GM23338 (cell line): ENCODE measurements around the gene TUBB3. TPM values are rescaled to one million over a fixed set of nuclear protein-coding genes. Genes with fewer than 3 reads are reported as not detected.

Experiments
- ATAC-seq: fragments of 200-7000 bp; cut with Tn5 transposase; 3 replicates; pipeline ENCODE4 v1.9.1; 2020
- DNase-seq: peaks from one replicate; pipeline ENCODE4 v3.0.0-alpha.2; 2015; ENCODE audit warnings: low spot score
- H2AFZ ChIP-seq: fragments of 200-600 bp; sonication (generic); 2 replicates; pipeline ENCODE4 v1.8.0; 2016; ENCODE audit warnings: antibody characterized with exemption, mild to moderate bottlenecking, moderate library complexity
- H3F3A ChIP-seq: fragments of 200-600 bp; sonication (generic); replicated peaks from 2 replicates; pipeline ENCODE4 v1.8.0; 2017; ENCODE audit warnings: antibody characterized with exemption, mixed run types, low read depth
- H3K27ac ChIP-seq: fragments of 200-600 bp; sonication (generic); 2 replicates; pipeline ENCODE4 v1.6.1; 2016; ENCODE audit warnings: low read depth
- H3K27me3 ChIP-seq: fragments of 200-600 bp; sonication (generic); 2 replicates; pipeline ENCODE4 v1.8.0; 2016; ENCODE audit warnings: mild to moderate bottlenecking, mixed run types, moderate library complexity; ENCODE audit not compliant: insufficient read depth
- H3K36me3 ChIP-seq: fragments of 200-600 bp; sonication (generic); 2 replicates; pipeline ENCODE4 v1.8.0; 2016; ENCODE audit warnings: mild to moderate bottlenecking; ENCODE audit not compliant: insufficient read depth
- H3K4me1 ChIP-seq: fragments of 200-600 bp; sonication (generic); 2 replicates; pipeline ENCODE4 v1.8.0; 2016; ENCODE audit warnings: mild to moderate bottlenecking, moderate library complexity; ENCODE audit not compliant: insufficient read depth
- H3K4me2 ChIP-seq: fragments of 200-600 bp; sonication (generic); 2 replicates; pipeline ENCODE4 v1.7.1; 2017; ENCODE audit warnings: mixed run types
- H3K4me3 ChIP-seq: fragments of 200-600 bp; sonication (generic); 2 replicates; pipeline ENCODE4 v1.6.1; 2016; ENCODE audit warnings: mixed run types
- H3K79me2 ChIP-seq: fragments of 200-600 bp; sonication (generic); replicated peaks from 2 replicates; pipeline ENCODE4 v1.8.0; 2017; ENCODE audit warnings: mild to moderate bottlenecking; ENCODE audit not compliant: insufficient read depth
- H3K9me2 ChIP-seq: fragments of 200-600 bp; sonication (generic); 2 replicates; pipeline ENCODE4 v1.8.0; 2017; ENCODE audit not compliant: insufficient read depth
- H4K20me1 ChIP-seq: fragments of 200-600 bp; sonication (generic); replicated peaks from 2 replicates; pipeline ENCODE4 v1.8.0; 2017; ENCODE audit warnings: mild to moderate bottlenecking; ENCODE audit not compliant: insufficient read depth
- H3K27ac Mint-ChIP-seq: 2 replicates; pipeline ENCODE4 v1.8.0; 2020; ENCODE audit warnings: inconsistent platforms, mild to moderate bottlenecking, moderate library complexity, mixed read lengths
- H3K27me3 Mint-ChIP-seq: 3 replicates; pipeline ENCODE4 v1.8.0; 2022; ENCODE audit warnings: low read depth, mild to moderate bottlenecking, moderate library complexity, mixed read lengths, inconsistent platforms; ENCODE audit not compliant: insufficient read depth, poor library complexity
- H3K36me3 Mint-ChIP-seq: 3 replicates; pipeline ENCODE4 v1.8.0; 2021; ENCODE audit warnings: low read depth, mild to moderate bottlenecking, inconsistent platforms, moderate library complexity, mixed read lengths
- H3K4me1 Mint-ChIP-seq: 3 replicates; pipeline ENCODE4 v1.8.0; 2020; ENCODE audit warnings: mild to moderate bottlenecking, inconsistent platforms, mixed read lengths
- H3K4me3 Mint-ChIP-seq: 3 replicates; pipeline ENCODE4 v1.8.0; 2021; ENCODE audit warnings: moderate library complexity, mild to moderate bottlenecking, inconsistent platforms, mixed read lengths
- H3K9me3 Mint-ChIP-seq: 3 replicates; pipeline ENCODE4 v1.8.0; 2020; ENCODE audit warnings: moderate library complexity, mild to moderate bottlenecking, inconsistent platforms, mixed read lengths
- EZH2 ChIP-seq: fragments of 200-600 bp; sonication (generic); IDR thresholded peaks from one replicate; pipeline ENCODE4 v1.8.0; 2017; ENCODE audit warnings: antibody characterized with exemption, mild to moderate bottlenecking, low read depth; ENCODE audit not compliant: unreplicated experiment
- JUNB ChIP-seq: IDR thresholded peaks from one replicate; pipeline ENCODE4 v1.6.1; 2016; ENCODE audit warnings: antibody characterized with exemption; ENCODE audit not compliant: unreplicated experiment
- POLR2AphosphoS5 ChIP-seq: IDR thresholded peaks from 2 replicates; pipeline ENCODE4 v1.6.1; 2016; ENCODE audit warnings: antibody characterized with exemption, low read depth
- STAT1 ChIP-seq: IDR thresholded peaks from one replicate; pipeline ENCODE4 v1.6.1; 2016; ENCODE audit warnings: antibody characterized with exemption; ENCODE audit not compliant: unreplicated experiment
- ZNF114 ChIP-seq: fragments of 250-450 bp; sonication (Bioruptor Pico); IDR thresholded peaks from 2 replicates; pipeline ENCODE4 v1.5.0; 2020; ENCODE audit warnings: mild to moderate bottlenecking, moderate library complexity
- ZNF331 ChIP-seq: fragments of 250-450 bp; sonication (Bioruptor Pico); IDR thresholded peaks from 2 replicates; pipeline ENCODE4 v1.5.0; 2020; ENCODE audit warnings: low read depth, mild to moderate bottlenecking, moderate library complexity
- polyA plus RNA-seq: library from polyadenylated mRNA; unstranded; fragments of >200 nt; fragmentation: Nextera tagmentation; extraction: Ambion mirVana; gene quantifications from 2 replicates; pipeline ENCODE4 v1.2.1, GENCODE V29; 2016
- total RNA-seq: library from RNA; depleted of rRNA; stranded (reverse); fragments of >200 nt; shearing (Covaris generic); gene quantifications from 2 replicates; pipeline ENCODE4 v1.2.3, GENCODE V29; 2014
- TF ChIP-seq, protein P1 (sequence below): IDR thresholded peaks from one replicate; pipeline ENCODE4 v1.6.1; 2018; ENCODE audit warnings: antibody characterized with exemption; ENCODE audit not compliant: unreplicated experiment

TUBB3 gene
- total and polyA plus RNA-seq, 2 experiments from 2014 or later: 149 to 443 TPM

DNA sequence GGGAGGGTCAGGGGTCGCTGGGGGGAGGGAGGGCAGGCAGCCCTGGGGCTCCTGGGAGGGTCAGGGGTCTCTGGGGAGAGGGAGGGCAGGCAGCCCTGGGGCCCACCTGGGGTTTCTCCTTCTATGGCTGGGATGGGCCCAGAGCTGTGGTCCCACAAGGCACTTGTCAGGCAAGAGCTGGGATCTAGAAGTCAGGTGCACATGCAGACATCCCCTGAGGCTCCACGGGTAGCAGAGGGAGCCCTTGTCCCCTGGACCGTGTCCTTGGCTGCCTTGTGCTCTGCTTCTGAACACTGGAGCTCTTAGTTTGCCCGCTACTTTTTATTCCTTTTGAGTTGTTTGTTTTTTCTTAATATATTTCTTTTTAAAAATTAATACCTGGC is 1.8 kb downstream of the TUBB3 start:
- TF ChIP-seq EZH2 (no peak), ZNF331 (CRISPR knock-in tag) (no peak), STAT1 (no peak), POLR2AphosphoS5 (no peak), ZNF114 (CRISPR knock-in tag) (no peak)
- TF ChIP-seq, protein P1, sequence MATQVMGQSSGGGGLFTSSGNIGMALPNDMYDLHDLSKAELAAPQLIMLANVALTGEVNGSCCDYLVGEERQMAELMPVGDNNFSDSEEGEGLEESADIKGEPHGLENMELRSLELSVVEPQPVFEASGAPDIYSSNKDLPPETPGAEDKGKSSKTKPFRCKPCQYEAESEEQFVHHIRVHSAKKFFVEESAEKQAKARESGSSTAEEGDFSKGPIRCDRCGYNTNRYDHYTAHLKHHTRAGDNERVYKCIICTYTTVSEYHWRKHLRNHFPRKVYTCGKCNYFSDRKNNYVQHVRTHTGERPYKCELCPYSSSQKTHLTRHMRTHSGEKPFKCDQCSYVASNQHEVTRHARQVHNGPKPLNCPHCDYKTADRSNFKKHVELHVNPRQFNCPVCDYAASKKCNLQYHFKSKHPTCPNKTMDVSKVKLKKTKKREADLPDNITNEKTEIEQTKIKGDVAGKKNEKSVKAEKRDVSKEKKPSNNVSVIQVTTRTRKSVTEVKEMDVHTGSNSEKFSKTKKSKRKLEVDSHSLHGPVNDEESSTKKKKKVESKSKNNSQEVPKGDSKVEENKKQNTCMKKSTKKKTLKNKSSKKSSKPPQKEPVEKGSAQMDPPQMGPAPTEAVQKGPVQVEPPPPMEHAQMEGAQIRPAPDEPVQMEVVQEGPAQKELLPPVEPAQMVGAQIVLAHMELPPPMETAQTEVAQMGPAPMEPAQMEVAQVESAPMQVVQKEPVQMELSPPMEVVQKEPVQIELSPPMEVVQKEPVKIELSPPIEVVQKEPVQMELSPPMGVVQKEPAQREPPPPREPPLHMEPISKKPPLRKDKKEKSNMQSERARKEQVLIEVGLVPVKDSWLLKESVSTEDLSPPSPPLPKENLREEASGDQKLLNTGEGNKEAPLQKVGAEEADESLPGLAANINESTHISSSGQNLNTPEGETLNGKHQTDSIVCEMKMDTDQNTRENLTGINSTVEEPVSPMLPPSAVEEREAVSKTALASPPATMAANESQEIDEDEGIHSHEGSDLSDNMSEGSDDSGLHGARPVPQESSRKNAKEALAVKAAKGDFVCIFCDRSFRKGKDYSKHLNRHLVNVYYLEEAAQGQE: no peak
- Histone ChIP-seq H3K4me2 (peak overlapping the region; percentile 92), H3K9me2 (no peaks in the 10 kb centered on the region), H3F3A (0 out of 2 replicates have a peak, but pooled peaks cover 8% of the 10 kb centered on the region), H3K4me3 (peak overlapping the region; percentile 86), H3K79me2 (peaks cover 19% of the 10 kb centered on the region), H4K20me1 (peaks cover 13% of the 10 kb centered on the region; the same call in 1 of the 2 replicates), H3K27me3 (peaks cover 16% of the 10 kb centered on the region), H3K4me1 (peaks cover 28% of the 10 kb centered on the region), H3K36me3 (no peaks in the 10 kb centered on the region), H2AFZ (no peak overlapping the region), H3K27ac (no peak overlapping the region)
- Mint-ChIP-seq H3K4me1 (peaks cover 16% of the 10 kb centered on the region), H3K36me3 (no peaks in the 10 kb centered on the region; the same call in 2 of the 3 replicates), H3K4me3 (peak overlapping the region; percentile 65; the same call in 2 of the 3 replicates), H3K9me3 (no peaks in the 10 kb centered on the region; the same call in 2 of the 3 replicates), H3K27me3 (peaks cover 35% of the 10 kb centered on the region), H3K27ac (no peak overlapping the region)
- DNase-seq: peak; percentile 37
- ATAC-seq: no peak; the same call in 2 of the 3 replicates

DNA sequence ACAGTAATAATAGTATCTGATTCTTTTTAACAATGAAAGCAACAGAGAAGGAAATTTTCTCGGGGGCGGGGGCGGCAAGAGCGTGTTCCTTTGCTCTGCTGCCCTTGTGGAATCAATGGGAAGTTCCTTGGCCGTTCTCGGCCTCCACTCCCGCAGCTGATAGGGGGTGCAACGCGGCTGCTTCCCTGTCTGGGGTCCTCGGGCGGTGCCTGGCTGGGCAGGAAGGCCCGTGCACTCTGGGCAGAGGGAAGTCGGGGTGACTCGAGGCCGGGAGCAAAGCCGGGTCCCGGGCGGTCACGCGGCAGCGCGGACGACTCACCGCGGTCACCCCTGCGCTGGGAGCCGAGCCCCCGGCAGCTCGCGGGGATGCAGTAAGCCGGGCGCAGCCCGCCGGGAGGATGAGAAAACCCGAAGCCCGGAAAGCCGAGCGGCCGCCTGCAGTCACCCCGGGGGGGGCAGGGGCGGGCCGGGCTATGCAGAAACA is 2.5 kb downstream of the TUBB3 start:
- TF ChIP-seq JUNB: no peak
- TF ChIP-seq, protein P1: peak; percentile 17
- Mint-ChIP-seq H3K27ac (no peak overlapping the region), H3K27me3 (peaks cover 29% of the 10 kb centered on the region), H3K4me1 (peaks cover 15% of the 10 kb centered on the region), H3K36me3 (no peaks in the 10 kb centered on the region; the same call in 2 of the 3 replicates), H3K9me3 (no peaks in the 10 kb centered on the region; the same call in 2 of the 3 replicates), H3K4me3 (peak overlapping the region; percentile 65)
- H3K27ac ChIP-seq: no peak overlapping the region
- ATAC-seq (peak; percentile 2), DNase-seq (peak; percentile 64)
- H3K79me2 ChIP-seq: peaks cover 19% of the 10 kb centered on the region
- peaks cover 13% of the 10 kb centered on the region; the same call in 1 of the 2 replicates for H4K20me1 ChIP-seq
- peak overlapping the region; percentile 92 for H3K4me2 ChIP-seq
- no peaks in the 10 kb centered on the region for H3K9me2 ChIP-seq
- 0 out of 2 replicates have a peak, but pooled peaks cover 6% of the 10 kb centered on the region for H3F3A ChIP-seq
- H2AFZ ChIP-seq: no peak overlapping the region; the same call in 1 of the 2 replicates
- peaks cover 16% of the 10 kb centered on the region for H3K27me3 ChIP-seq
- H3K4me3 ChIP-seq: peak overlapping the region; percentile 86
- no peaks in the 10 kb centered on the region for H3K36me3 ChIP-seq
- H3K4me1 ChIP-seq: peaks cover 25% of the 10 kb centered on the region
